Fibroblast of the conjunctiva (primary cell): Measurements from ENCODE around the gene GPATCH2L.

Experiments
- DNase-seq: peaks from one replicate; pipeline ENCODE4 v3.0.0-alpha.2; 2010; ENCODE audit warnings: low read depth

The GPATCH2L gene

GRCh38 chr14:76257842-76258397, 106.2 kb downstream of the GPATCH2L start:
- DNase-seq = no peak

- no peak for DNase-seq
These were observed 107.5 kb downstream of the GPATCH2L start for GRCh38 chr14:76259029-76259735.

- DNase-seq = no peak
These were observed 109.0 kb downstream of the GPATCH2L start for GRCh38 chr14:76260749-76261148.

GRCh38 chr14:76261371-76261811, 109.7 kb downstream of the GPATCH2L start:
- DNase-seq = no peak

- DNase-seq = no peak
These were observed 110.9 kb downstream of the GPATCH2L start for GRCh38 chr14:76262641-76263040.
